Heart left ventricle (tissue), 16 donors: Measurements from ENCODE around the gene LGR5. TPM values are rescaled to one million over a fixed set of nuclear protein-coding genes. Genes with fewer than 3 reads are reported as not detected.

Experiments
- ATAC-seq, 4 donors: fragments of 200-7000 bp; cut with Tn5 transposase; one replicate each; pipeline ENCODE4 v1.9.1; 2020 to 2022; ENCODE audit warnings: moderate library complexity in 4 of 4, mild to moderate bottlenecking in 3 of 4, moderate number of reproducible peaks in 1 of 4
- DNase-seq, 5 donors: peaks; one replicate each; pipeline ENCODE4 v3.0.0-alpha.2; 2020
- H3K27ac ChIP-seq, 12 donors: fragments of 200-600 bp; sonication (generic) in 4 of 12; one replicate each; pipeline versions ENCODE4 v1.5.0 to v1.8.0; 2016 to 2022; ENCODE audit warnings: mild to moderate bottlenecking in 2 of 12
- H3K27me3 ChIP-seq, 9 donors: fragments of 200-600 bp; sonication (generic) in 2 of 9; one replicate each; pipeline versions ENCODE4 v1.5.1 to v1.8.0; 2016 to 2022; ENCODE audit warnings: mild to moderate bottlenecking in 3 of 9
- H3K36me3 ChIP-seq, 9 donors: fragments of 200-600 bp; sonication (generic) in 2 of 9; one replicate each; pipeline versions ENCODE4 v1.5.0 to v1.8.0; 2018 to 2022; ENCODE audit warnings: mild to moderate bottlenecking in 2 of 9
- H3K4me1 ChIP-seq, 12 donors: fragments of 200-600 bp; sonication (generic) in 4 of 12; one replicate each; pipeline versions ENCODE4 v1.5.0 to v1.8.0; 2016 to 2022; ENCODE audit warnings: mild to moderate bottlenecking in 3 of 12
- H3K4me3 ChIP-seq, 12 donors: fragments of 200-600 bp; sonication (generic) in 4 of 12; one replicate each; pipeline versions ENCODE4 v1.5.0 to v1.8.0; 2017 to 2022; ENCODE audit warnings: mild to moderate bottlenecking in 9 of 12, moderate library complexity in 4 of 12
- H3K9me3 ChIP-seq, 12 donors: fragments of 200-600 bp; sonication (generic) in 4 of 12; one replicate each; pipeline versions ENCODE4 v1.5.0 to v1.8.0; 2016 to 2022; ENCODE audit warnings: mild to moderate bottlenecking in 1 of 12
- POLR2A ChIP-seq, 2 donors: fragments of 450-650 bp; IDR thresholded peaks; one replicate each; pipeline ENCODE4 v1.6.1; 2017; ENCODE audit warnings: antibody characterized with exemption in 2 of 2, mild to moderate bottlenecking in 2 of 2, moderate library complexity in 2 of 2
- WGBS, 4 donors: extraction: QIAGEN DNeasy Blood & Tissue Kit in 2 of 4; methylation state at CpG; one replicate each; pipeline versions ENCODE4 v1.1.5 to v1.1.7; 2013 to 2018; 5-methylcytosine and 5-hydroxymethylcytosine counted together
- intact Hi-C, 10 donors: fragments of 100-400 bp; cut with DNase I; formaldehyde crosslinking; loops; one replicate each; pipeline versions ENCODE4 v1.11.1 to v1.14.2; 2022
- long read RNA-seq, 3 donors: library from polyadenylated mRNA; unstranded; transcript quantifications; one replicate each; pipeline ENCODE4 v2.0.0, GENCODE V29; 2020 to 2021
- polyA plus RNA-seq, 2 donors: library from polyadenylated mRNA; stranded (reverse); fragments of 200-250 nt; gene quantifications; one replicate each; pipeline ENCODE4 v1.2.3, GENCODE V29; 2013
- total RNA-seq, 9 donors: library from RNA; depleted of rRNA in 2 of 9; stranded (reverse); fragments of >200 nt in 2 of 9; fragmentation: NEBNext Ultra II Directional in 3 of 9; extraction: Animal tissue kit (Norgen Biotek cat#: 25700) in 3 of 9; gene quantifications; one replicate each; pipeline versions ENCODE4 v1.1.0 to v1.2.4, GENCODE V29; 2016 to 2023
- TF ChIP-seq, protein P1 (sequence below), 12 donors: fragments of 200-600 bp; sonication (generic) in 4 of 12; IDR thresholded peaks; one replicate each; pipeline versions ENCODE4 v1.5.0 to v1.8.0; 2018 to 2022; ENCODE audit warnings: antibody characterized with exemption in 12 of 12, mild to moderate bottlenecking in 5 of 12
- donor health status: ischemic (EF 13 %, LVEDD 7.1; RV severe dilation, severe dysfunction).
- donor health status: healthy with polysubstance abuse.
- donor health status: DM: no; HTN: yes; CAD: no.
- donor health status: DM: no; HTN: no; CAD: no.
- donor health status: ischemic (EF 25% LVEDD 6.9; RV normal size, moderate dysfunction).
- donor health status: ischemic (EF 25% LVEDD 5.7; RV mildly dilated, moderate dysfunction).
- donor health status: healthy.
- donor health status: DM: yes; HTN: yes; CAD: no.
- donor health status: ischemic (EF 35%, LVEDD 5.7; RV mildly dilated, moderate dysfunction).
- donor health status: nonischemic (EF 11% LVEDD 7.7; RV severe dilation, severe dysfunction).
- donor health status: DM: yes; HTN: yes; CAD: no.
- donor health status: PGD.
- donor health status: ischemic (EF 29% LVEDD 5.4; RV normal size, mild dysfunction).
- donor health status: nonischemic (EF 23%, LVEDD 6.1; RV moderate dilation, normal function).

The LGR5 gene, protein sequence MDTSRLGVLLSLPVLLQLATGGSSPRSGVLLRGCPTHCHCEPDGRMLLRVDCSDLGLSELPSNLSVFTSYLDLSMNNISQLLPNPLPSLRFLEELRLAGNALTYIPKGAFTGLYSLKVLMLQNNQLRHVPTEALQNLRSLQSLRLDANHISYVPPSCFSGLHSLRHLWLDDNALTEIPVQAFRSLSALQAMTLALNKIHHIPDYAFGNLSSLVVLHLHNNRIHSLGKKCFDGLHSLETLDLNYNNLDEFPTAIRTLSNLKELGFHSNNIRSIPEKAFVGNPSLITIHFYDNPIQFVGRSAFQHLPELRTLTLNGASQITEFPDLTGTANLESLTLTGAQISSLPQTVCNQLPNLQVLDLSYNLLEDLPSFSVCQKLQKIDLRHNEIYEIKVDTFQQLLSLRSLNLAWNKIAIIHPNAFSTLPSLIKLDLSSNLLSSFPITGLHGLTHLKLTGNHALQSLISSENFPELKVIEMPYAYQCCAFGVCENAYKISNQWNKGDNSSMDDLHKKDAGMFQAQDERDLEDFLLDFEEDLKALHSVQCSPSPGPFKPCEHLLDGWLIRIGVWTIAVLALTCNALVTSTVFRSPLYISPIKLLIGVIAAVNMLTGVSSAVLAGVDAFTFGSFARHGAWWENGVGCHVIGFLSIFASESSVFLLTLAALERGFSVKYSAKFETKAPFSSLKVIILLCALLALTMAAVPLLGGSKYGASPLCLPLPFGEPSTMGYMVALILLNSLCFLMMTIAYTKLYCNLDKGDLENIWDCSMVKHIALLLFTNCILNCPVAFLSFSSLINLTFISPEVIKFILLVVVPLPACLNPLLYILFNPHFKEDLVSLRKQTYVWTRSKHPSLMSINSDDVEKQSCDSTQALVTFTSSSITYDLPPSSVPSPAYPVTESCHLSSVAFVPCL
- total RNA-seq (under 1 TPM in 3 of 9 donors, not detected in 6; 0.12 to 0.20 (median 0.15) TPM), polyA plus RNA-seq (under 1 TPM in 1 of 2 donors, not detected in 1; 0.03 TPM)
- long read RNA-seq, donor 1, partial matches to known transcripts = 2 of 2 reads
- long read RNA-seq, donor 1, other reads (novel, unspliced or antisense) = 0 of 2 reads
- long read RNA-seq, donor 2 = 0 reads
- long read RNA-seq, donor 3 = 0 reads

DNA sequence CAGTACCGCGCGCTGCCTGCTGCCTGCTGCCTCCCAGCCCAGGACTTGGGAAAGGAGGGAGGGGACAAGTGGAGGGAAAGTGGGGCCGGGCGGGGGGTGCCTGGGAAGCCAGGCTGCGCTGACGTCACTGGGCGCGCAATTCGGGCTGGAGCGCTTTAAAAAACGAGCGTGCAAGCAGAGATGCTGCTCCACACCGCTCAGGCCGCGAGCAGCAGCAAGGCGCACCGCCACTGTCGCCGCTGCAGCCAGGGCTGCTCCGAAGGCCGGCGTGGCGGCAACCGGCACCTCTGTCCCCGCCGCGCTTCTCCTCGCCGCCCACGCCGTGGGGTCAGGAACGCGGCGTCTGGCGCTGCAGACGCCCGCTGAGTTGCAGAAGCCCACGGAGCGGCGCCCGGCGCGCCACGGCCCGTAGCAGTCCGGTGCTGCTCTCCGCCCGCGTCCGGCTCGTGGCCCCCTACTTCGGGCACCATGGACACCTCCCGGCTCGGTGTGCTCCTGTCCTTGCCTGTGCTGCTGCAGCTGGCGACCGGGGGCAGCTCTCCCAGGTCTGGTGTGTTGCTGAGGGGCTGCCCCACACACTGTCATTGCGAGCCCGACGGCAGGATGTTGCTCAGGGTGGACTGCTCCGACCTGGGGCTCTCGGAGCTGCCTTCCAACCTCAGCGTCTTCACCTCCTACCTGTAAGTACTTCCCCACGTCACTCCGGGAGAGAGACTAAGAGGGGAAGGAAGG, at the start of gene LGR5:
LGR5 (plus strand) TSS at position 186 of the 732 bp plus-strand sequence; CDS start at position 469, 283 bp downstream.
- TF ChIP-seq, protein P1, sequence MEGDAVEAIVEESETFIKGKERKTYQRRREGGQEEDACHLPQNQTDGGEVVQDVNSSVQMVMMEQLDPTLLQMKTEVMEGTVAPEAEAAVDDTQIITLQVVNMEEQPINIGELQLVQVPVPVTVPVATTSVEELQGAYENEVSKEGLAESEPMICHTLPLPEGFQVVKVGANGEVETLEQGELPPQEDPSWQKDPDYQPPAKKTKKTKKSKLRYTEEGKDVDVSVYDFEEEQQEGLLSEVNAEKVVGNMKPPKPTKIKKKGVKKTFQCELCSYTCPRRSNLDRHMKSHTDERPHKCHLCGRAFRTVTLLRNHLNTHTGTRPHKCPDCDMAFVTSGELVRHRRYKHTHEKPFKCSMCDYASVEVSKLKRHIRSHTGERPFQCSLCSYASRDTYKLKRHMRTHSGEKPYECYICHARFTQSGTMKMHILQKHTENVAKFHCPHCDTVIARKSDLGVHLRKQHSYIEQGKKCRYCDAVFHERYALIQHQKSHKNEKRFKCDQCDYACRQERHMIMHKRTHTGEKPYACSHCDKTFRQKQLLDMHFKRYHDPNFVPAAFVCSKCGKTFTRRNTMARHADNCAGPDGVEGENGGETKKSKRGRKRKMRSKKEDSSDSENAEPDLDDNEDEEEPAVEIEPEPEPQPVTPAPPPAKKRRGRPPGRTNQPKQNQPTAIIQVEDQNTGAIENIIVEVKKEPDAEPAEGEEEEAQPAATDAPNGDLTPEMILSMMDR (IDR thresholded peaks at IDR 0.05) = no peak
- TF ChIP-seq POLR2A (IDR thresholded peaks at IDR 0.05) = no peak
- peak in 2 of 5 donors; percentile 38 to 60 for DNase-seq
- Histone ChIP-seq H3K27me3 (peaks cover 5 to 79% (median 43%) of the 10 kb centered on the region in 9 donors), H3K9me3 (peaks cover 0 to 18% (median 6%) of the 10 kb centered on the region in 12 donors), H3K4me1 (peaks cover 0 to 23% (median 9%) of the 10 kb centered on the region in 12 donors), H3K27ac (no peak within 1 kb of the TSS), H3K4me3 (peak within 1 kb of the TSS; percentile 1 to 57 (median 46)), H3K36me3 (no peaks in the 10 kb centered on the region)
- ATAC-seq = peak in 3 of 4 donors; percentile 44 to 68 (median 68)
- 0 to 1% (median 0%) methylated on average over 24 to 65 of the region's 65 CpGs for WGBS, 4 donors
- intact Hi-C loops = no loop called here

DNA sequence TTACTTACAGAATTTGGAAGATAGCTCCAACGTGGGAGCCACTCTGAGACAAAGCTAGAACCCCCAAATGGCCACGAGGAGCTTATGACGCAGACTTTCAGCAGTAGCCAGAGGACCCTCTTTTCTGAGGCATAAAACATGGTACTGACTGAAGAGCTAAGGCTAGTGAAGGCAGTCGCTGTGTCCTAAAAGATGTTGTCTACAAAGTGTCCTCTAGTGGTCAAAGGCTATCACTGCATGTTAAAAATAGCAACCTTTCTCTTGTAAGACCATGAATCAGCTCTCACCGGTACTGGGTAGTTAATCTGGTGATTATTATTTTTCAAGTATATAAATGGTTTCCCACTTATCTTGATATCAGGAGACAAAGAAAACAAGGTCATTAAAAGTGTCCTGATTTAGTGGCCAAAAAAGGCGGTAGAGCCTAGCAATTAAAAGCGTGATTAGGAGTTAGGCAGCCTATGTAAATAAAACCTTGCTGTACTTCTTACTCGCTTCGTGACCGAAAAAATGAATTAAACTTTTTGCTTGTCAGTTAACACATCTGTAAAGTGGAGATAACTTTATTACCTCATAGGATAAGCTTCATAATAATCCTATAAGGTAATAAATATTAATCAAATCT, 47.0 kb upstream of the LGR5 start:
- peak in 3 of 4 donors; percentile 52 to 74 (median 62) for ATAC-seq
- no peaks in the 10 kb centered on the region for H3K9me3 ChIP-seq
- TF ChIP-seq, protein P1 (IDR thresholded peaks at IDR 0.05) = peak; percentile 64 to 84 (median 74)
- no peak for TF ChIP-seq POLR2A (IDR thresholded peaks at IDR 0.05)
- intact Hi-C loops = loop anchor here in 2 of 10 donors (5.0 to 10.0 kb wide), 2 partner anchors 655 to 658 kb away; no protein-coding TSS in a partner anchor
- peaks cover 0 to 3% (median 0%) of the 10 kb centered on the region in 12 donors for H3K4me1 ChIP-seq
- H3K27ac ChIP-seq = no peak overlapping the region
- H3K27me3 ChIP-seq = no peaks in the 10 kb centered on the region
- DNase-seq = no peak
- 43 to 47% (median 45%) methylated on average over 10 of the region's 10 CpGs for WGBS, 4 donors
- H3K4me3 ChIP-seq = no peak overlapping the region
- no peaks in the 10 kb centered on the region for H3K36me3 ChIP-seq

DNA sequence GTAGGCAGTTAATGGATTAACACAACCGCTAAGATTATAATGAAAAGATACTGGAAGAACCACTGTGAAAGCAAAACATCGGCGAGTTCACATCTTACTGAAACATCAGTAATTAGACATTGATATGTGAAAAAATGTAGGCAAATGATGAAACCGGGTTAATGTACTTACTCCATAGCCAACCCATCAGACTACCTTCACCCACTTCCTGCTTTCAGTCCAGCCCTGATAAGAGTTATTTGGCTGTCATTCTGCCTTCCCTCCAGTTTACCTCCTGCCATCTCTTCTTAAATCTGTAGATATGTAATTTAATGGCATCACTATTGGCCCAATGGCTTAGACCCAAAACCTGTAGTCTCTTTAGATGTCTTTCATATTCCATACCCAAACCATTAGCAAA, 46.0 kb upstream of the LGR5 start:
- TF ChIP-seq, protein P1 (IDR thresholded peaks at IDR 0.05) = no peak
- TF ChIP-seq POLR2A (IDR thresholded peaks at IDR 0.05) = no peak
- Histone ChIP-seq H3K9me3 (no peaks in the 10 kb centered on the region), H3K27me3 (no peaks in the 10 kb centered on the region), H3K4me3 (no peak overlapping the region), H3K36me3 (no peaks in the 10 kb centered on the region), H3K4me1 (peaks cover 0 to 3% (median 0%) of the 10 kb centered on the region in 12 donors), H3K27ac (no peak overlapping the region)
- 40 to 61% (median 51%) methylated on average over 4 of the region's 4 CpGs for WGBS, 4 donors
- intact Hi-C loops = loop anchor here in 2 of 10 donors (5.0 to 10.0 kb wide), 2 partner anchors 656 to 659 kb away; no protein-coding TSS in a partner anchor
- ATAC-seq = no peak
- no peak for DNase-seq
